HG03066 (cell line): ENCODE measurements around the gene MAGEB1.

Experiments used
- ATAC-seq: cut with Tn5 transposase; IDR thresholded peaks from one replicate; pipeline ENCODE4 v1.9.1; 2021; ENCODE audit warnings: low read depth; ENCODE audit not compliant: unreplicated experiment

The MAGEB1 gene, protein sequence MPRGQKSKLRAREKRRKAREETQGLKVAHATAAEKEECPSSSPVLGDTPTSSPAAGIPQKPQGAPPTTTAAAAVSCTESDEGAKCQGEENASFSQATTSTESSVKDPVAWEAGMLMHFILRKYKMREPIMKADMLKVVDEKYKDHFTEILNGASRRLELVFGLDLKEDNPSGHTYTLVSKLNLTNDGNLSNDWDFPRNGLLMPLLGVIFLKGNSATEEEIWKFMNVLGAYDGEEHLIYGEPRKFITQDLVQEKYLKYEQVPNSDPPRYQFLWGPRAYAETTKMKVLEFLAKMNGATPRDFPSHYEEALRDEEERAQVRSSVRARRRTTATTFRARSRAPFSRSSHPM

DNA sequence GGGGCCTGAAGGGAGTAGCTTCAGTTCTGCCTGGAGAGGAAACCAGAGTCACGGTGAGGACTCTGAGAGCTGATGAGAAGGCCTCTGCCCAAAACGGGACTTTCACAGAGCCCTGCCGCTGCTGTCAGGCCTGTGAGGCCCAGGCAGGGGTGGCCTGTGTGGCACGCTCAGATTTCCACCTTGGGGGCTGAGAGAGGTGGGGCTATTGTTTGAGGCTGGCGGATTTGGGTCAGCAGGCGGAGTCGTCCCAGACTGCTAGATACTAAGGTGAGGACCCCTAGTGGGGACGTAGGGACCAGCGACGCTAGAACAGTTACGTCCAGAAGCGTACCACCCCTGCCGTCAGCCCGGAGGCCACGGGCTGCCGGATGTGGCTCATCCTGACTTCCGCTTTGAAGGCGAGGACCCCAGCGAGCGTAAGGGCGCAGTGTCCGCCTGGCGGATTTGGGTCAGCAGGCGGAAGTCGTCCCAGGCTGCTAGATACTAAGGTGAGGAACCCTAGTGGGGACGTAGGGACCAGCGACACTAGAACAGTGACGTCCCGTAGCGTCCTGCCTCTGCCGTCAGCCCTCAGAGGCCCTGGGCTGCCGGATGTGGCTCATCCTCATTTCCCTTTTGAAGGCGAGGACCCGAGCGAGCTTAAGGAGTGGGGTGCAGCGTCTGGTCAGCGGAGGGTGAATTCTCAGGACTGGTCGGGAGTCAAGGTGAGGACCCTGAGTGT lies at the start of gene MAGEB1:
MAGEB1 (plus strand) TSS at position 378 of the 721 bp plus-strand sequence. CDS start 3,348 bp downstream, outside the sequence.
- ATAC-seq: no peak

DNA sequence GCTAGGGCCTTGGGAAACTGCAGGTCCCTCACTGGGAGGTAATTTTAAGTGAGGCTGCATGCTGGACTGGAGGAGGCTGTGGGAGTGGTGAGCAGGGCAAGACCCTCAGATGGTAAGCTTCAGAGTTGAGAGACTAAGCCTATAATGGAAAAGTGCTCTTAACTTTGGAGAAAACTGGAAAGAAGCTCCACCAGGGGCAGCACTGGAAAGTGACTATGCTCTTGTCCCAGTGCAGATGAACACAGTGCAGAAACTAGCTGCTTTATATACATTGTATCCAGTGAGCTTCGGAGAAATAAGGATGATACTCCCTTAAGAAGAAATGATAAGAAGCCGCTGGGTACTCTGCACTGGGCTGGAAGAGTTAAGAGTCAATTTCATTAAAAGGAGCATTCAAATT lies 34.8 kb upstream of the MAGEB1 start:
- ATAC-seq: no peak

DNA sequence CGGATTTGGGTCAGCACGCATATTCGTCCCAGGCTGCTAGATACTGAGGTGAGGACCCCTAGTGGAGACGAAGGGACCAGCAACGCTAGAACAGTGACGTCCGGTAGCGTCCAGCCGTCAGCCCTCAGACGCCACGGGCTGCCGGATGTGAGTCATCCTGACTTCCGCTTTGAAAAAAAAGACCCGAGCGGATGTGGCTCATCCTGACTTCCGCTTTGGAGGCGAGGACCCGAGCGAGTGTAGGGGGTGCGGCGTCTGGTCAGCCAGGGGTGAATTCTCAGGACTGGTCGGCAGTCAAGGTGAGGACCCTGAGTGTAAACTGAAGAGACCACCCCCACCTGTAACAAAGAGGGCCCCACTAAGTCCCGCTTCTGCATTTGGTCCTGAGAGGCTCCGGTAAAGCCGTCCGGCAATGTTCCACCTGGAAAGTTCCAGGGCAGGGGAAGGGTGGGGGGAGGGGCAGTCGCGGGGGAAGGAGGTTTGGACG lies 31.5 kb upstream of the MAGEB1 start, which contains the start of gene MAGEB2:
MAGEB2 (plus strand) TSS at position 207 of the 487 bp plus-strand sequence. CDS start 3,018 bp downstream, outside the sequence.
- ATAC-seq: no peak

DNA sequence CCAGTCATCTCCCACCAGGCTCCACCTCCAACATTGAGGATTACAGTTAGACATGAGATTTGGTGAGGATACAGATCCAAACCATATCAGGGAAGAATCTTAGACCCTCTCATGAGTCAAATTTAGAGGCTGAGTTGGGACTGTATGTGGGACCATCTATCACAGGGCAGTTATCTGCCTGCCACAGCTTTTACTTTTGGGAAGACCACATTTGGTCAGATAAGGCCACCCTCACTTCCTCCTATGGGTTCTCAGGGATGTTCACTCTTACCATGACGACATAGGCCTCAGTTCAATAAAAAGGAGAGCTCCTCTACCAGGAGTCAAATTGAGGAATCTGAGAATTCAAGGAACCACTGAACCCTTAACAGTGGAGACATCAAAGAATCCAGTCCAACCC lies 29.5 kb upstream of the MAGEB1 start:
- ATAC-seq: no peak

DNA sequence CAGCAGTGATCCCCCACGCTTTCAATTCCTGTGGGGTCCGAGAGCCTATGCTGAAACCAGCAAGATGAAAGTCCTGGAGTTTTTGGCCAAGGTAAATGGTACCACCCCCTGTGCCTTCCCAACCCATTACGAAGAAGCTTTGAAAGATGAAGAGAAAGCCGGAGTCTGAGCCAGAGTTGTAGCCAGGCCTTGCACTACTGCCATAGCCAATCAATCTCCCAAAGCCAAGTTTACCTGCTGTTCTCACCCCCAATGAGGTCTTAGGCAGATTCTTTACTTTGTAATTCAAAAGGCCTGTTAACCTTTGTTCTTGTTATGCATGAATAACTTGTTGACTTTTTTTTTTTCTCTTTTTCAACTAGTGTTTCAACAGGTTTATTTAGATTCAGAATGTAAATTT lies 27.6 kb upstream of the MAGEB1 start:
- ATAC-seq: no peak

DNA sequence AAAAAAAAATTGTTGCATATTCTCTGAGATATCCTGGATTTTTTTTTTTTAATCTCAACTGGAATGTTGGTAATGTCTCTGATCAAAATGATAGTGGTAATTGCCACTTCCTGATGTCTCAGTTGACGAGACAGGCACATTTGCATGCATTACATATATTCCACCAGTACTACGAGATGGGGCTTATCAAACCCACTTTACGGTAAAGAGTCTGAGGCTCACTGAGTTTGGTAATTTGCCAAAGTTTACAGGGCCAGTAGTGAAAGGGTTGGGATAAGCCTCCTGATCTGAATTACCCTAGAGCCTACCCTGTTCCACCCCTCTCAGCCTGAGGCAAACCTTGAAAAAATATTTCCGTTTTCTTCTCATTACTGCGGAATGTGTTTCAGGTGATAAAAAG lies 26.3 kb upstream of the MAGEB1 start:
- no peak for ATAC-seq

DNA sequence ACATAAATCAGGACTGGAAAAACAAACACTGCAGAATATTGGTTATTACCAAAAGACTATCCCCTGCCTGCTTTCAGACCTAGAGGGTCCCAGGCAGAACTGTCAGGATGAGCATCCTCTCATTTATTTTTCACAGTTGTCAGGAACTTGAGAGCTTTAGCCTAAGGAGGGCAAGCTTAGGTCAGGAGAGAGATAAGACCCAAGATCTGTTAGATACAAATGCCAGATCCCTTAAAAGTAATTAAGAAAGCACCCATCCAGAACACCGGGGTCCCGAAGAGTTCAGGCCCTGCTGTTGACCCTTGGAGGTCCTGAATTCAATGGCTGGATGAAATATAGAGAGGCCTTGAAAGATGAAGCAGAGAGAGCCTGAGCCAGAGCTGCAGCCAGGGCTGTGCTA lies 22.4 kb upstream of the MAGEB1 start:
- no peak for ATAC-seq

DNA sequence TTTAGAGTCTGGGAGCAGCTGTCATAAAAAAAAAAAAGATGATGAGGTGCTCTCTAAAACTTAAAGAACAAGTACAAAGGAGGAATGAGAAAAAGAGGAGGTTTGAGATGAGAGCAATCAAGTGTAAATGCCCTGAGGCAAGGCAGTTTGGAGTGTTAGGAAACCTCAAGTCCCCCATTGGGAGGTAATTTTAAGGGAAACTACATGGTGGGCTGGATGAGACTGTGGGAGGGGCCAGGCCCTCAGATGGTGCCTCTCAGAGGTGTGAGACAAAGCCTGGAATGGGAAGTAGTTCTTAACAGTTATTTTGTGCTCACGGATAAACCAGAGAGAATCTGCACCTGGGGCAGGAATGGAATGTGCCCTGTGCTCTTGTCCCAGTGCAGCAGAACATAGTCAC lies 18.4 kb upstream of the MAGEB1 start:
- ATAC-seq: no peak

DNA sequence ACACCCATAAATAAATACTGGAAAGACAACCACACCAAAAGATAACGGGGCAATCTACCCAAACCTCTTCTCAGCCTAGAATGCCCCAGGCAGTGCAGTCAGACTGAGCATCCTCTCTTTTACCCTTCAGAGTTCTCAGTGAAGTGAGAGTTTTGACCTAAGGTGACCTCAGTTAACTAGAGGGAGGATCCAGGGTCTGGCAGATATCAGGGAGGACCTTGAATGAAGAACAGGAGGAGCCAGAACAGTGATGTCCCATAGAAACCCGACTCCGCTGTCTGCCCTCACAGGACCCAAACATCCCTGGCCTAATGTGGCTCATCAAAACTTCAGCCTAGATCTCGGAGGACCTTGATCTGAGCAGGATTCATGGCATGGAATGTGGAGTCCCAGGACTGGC lies 16.6 kb upstream of the MAGEB1 start, which contains the start of gene MAGEB3:
MAGEB3 (plus strand) TSS at position 263 of the 400 bp plus-strand sequence. CDS start 5,268 bp downstream, outside the sequence.
- no peak for ATAC-seq

DNA sequence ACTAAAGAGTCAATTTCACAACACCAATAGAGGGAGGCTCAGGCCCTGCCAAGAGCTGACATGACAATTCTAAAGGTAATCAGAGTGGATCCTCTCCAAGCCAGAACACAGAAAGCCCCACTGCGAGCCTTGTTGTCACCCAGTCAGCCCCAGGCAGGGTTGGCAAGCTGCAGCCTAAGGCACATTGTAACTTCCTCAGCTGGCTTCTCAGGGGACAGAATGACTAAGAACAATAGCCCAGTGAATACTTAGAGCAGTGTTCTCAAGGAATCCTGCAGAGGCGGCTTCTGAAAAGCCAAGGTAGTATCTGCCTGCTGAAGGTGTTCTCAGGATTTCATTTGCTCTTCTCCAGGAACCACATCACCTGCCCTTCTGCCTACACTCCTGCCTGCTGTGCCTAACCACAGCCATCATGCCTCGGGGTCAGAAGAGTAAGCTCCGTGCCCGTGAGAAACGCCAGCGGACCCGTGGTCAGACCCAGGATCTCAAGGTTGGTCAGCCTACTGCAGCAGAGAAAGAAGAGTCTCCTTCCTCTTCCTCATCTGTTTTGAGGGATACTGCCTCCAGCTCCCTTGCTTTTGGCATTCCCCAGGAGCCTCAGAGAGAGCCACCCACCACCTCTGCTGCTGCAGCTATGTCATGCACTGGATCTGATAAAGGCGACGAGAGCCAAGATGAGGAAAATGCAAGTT lies 5.1 kb upstream of the MAGEB1 start, which contains the start of gene MAGEB4:
MAGEB4 (plus strand) TSS at position 277 of the 692 bp plus-strand sequence; CDS start at position 413, 136 bp downstream.
- no peak for ATAC-seq

DNA sequence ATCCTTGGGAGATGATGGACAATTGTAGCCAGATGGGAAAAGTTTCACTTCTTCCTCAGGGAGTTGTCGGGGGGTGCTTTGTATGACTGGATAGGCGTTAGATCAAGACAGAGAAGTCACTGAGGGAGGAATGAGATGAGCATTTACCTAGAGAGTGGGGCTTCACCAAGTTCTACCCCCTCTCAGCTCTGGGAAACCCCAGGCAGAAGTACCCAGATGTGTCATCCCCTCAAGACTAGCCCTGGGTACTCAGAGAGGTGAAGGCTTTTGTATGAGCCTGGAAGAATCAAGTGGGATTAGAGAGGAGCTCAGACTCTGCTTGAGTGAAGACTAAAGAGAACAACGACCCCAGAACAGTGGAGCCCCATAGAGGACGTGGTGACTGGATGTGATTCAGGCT lies 1.9 kb downstream of the MAGEB1 start:
- ATAC-seq: no peak

DNA sequence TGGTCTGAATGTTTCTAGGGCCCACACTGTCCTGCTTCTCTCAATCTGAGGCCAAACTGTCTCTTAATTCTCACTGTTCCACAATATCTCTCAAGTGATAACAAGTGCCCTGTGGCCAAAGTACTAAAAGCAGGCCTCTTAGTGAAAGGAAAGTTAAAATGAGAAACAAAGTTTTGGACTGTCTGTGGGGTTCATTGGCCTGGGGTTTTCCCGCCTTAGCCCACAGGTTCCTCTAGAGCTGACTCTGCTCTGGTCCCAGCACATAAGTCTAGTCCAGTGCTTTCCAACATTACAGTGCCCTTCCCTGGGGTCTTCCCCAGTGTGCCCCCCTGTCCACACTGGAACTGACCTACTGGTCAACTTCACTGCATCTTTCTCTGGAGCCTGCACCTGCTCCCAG lies 6.3 kb downstream of the MAGEB1 start:
- ATAC-seq: no peak

DNA sequence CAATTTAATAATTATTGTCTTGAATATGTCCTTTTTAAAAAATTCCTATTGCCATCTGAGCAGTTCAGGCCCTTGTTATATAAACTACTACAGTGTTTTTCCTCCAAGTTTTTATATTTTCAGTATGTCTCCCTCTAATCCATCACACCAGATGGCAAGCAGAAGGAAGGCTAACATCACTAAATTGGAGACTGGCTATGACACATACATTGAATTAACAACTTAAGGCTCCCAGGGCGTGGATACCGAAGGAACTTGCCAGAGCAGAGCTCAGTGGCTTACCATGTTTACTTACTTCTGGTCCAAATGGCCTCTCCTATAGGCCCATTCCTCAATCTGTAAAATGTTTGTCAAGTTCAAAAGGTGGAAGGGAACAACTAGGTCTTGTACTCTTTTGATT lies 13.0 kb downstream of the MAGEB1 start:
- no peak for ATAC-seq

DNA sequence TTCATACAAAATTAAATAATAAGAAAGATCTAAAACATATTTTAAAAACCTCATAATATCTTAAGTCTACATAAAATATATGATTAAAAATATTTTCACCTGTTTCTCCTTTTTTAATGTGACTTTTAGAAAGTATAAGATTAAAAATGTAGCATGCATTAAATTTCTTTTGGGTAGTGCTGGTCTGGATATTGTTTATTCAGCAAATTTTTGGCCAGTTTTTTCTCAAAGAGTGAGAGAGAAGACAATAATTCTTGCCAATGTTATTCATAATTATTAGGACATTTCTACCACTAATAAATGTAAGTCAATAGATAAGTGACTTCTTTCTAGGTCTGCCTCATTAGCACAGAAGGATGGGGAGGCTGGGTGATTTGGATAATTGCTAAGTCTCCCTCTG lies 14.1 kb downstream of the MAGEB1 start:
- no peak for ATAC-seq

DNA sequence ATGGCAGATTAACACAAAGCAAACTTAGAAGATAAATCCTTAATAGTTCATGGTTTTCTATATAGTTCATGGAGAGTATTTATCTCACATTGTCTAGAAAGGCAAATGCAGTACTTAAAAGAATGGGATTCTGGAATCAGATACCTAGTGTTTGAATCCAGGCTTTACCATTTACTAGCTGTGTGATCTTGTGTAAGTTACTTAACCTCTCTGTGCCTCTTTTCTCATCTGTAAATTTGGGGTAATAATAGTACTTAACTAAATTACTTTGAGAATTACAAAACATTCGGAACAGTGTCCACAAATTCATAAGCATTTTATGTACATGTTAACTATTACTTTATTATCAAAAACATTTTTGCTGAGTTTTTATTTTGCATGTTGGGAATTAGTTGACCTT lies 15.8 kb downstream of the MAGEB1 start:
- no peak for ATAC-seq

DNA sequence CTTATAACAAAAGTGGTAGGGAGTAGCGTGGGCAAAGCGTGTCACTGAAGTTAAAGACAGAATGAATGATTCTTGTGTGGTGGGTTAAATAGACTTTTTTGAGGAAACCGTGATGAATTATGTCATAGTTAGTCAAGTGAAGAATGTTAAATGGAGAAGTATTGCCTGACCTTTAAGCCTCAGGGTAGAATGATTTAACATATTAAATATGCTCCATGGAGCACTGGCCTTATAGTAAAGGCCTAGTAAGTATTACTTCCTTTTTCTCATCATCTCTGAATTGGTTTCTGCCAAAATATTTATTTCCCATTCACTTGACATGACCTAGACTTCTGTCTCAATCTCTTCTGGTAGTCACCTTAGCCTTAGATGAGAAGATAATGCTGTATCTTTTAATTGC lies 23.7 kb downstream of the MAGEB1 start:
- no peak for ATAC-seq

DNA sequence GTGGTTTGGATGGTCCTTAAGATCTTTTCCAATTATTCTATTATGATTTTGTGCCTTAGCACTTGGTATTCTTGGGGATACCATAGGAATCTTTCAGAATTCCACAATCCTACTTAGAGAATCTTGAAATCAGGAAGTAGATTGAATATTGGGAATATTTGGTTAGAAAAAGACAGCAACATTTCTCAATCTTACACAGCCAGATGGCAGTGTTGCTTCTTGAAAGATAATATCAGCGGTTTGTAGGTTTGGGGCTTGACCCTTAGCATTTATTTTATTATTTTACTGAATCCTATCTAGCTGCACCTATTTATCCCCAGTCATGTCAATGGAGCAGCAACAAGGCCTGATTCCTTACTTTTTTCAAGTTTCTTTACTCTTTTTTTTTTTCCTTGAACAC lies 28.6 kb downstream of the MAGEB1 start:
- ATAC-seq: no peak

DNA sequence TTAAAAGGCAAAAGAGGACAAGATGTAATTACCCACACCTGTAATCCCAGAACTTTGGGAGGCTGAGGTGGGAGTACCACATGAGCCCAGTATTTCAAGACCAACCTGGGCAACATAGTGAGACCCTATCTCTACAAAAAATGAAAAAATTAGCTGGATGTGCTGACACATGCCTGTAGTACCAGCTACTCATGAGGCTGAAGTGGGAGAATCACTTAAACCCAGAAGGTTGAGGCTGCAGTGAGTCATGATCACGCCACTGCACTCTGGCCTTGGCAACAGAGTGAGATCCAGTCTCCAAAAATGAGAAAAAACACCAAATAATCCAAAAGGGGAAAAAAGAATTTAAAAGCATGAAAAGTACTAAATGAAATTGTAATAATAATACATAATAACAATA lies 31.4 kb downstream of the MAGEB1 start:
- ATAC-seq: no peak

DNA sequence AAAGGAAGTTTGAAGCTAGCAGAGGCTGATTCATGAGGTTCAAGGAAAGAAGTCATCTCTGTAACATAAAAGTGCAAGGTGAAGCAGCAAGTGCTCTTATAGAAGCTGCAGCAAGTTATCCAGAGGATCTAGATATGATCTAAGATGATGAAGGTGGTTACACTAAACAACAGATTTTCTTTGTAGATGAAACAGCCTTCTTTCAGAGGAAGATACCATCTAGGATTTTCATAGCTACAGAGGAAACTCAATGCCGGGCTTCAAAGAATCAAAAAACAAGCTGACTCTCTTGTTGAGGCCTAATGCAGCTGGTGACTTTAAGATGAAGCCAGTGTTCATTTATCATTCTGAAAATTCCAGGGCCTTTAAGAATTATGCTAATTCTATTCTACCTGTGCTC lies 33.5 kb downstream of the MAGEB1 start:
- ATAC-seq: no peak

DNA sequence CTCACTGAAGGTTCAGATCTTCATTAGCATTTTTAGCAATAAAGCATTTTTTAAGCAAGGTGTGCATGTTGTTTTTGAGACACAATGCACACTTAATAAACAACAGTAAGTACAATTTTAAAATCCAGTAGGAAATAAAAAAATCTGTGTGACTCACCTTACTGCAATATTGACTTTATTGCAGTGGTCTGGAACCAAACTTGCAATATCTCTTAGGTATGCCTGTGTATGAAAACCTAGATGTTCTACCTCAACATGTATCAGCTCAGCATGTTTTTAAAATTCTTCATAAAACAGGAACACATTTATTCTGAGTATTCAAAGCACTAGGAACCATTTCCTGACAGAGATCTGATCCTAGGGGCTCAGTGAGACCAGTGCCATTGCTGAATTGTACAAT lies 35.6 kb downstream of the MAGEB1 start:
- no peak for ATAC-seq
